Heart left ventricle (tissue), 16 donors: Measurements from ENCODE around the gene FBF1. TPM values are rescaled to one million over a fixed set of nuclear protein-coding genes. Genes with fewer than 3 reads are reported as not detected.

ENCODE experiments used
- ATAC-seq, 4 donors: fragments of 200-7000 bp; cut with Tn5 transposase; one replicate each; pipeline ENCODE4 v1.9.1; 2020 to 2022; ENCODE audit warnings: moderate library complexity in 4 of 4, mild to moderate bottlenecking in 3 of 4, moderate number of reproducible peaks in 1 of 4
- DNase-seq, 5 donors: peaks; one replicate each; pipeline ENCODE4 v3.0.0-alpha.2; 2020
- H3K27ac ChIP-seq, 12 donors: fragments of 200-600 bp; sonication (generic) in 4 of 12; one replicate each; pipeline versions ENCODE4 v1.5.0 to v1.8.0; 2016 to 2022; ENCODE audit warnings: mild to moderate bottlenecking in 2 of 12
- H3K27me3 ChIP-seq, 9 donors: fragments of 200-600 bp; sonication (generic) in 2 of 9; one replicate each; pipeline versions ENCODE4 v1.5.1 to v1.8.0; 2016 to 2022; ENCODE audit warnings: mild to moderate bottlenecking in 3 of 9
- H3K36me3 ChIP-seq, 9 donors: fragments of 200-600 bp; sonication (generic) in 2 of 9; one replicate each; pipeline versions ENCODE4 v1.5.0 to v1.8.0; 2018 to 2022; ENCODE audit warnings: mild to moderate bottlenecking in 2 of 9
- H3K4me1 ChIP-seq, 12 donors: fragments of 200-600 bp; sonication (generic) in 4 of 12; one replicate each; pipeline versions ENCODE4 v1.5.0 to v1.8.0; 2016 to 2022; ENCODE audit warnings: mild to moderate bottlenecking in 3 of 12
- H3K4me3 ChIP-seq, 12 donors: fragments of 200-600 bp; sonication (generic) in 4 of 12; one replicate each; pipeline versions ENCODE4 v1.5.0 to v1.8.0; 2017 to 2022; ENCODE audit warnings: mild to moderate bottlenecking in 9 of 12, moderate library complexity in 4 of 12
- H3K9me3 ChIP-seq, 12 donors: fragments of 200-600 bp; sonication (generic) in 4 of 12; one replicate each; pipeline versions ENCODE4 v1.5.0 to v1.8.0; 2016 to 2022; ENCODE audit warnings: mild to moderate bottlenecking in 1 of 12
- POLR2A ChIP-seq, 2 donors: fragments of 450-650 bp; IDR thresholded peaks; one replicate each; pipeline ENCODE4 v1.6.1; 2017; ENCODE audit warnings: antibody characterized with exemption in 2 of 2, mild to moderate bottlenecking in 2 of 2, moderate library complexity in 2 of 2
- WGBS, 4 donors: extraction: QIAGEN DNeasy Blood & Tissue Kit in 2 of 4; methylation state at CpG; one replicate each; pipeline versions ENCODE4 v1.1.5 to v1.1.7; 2013 to 2018; 5-methylcytosine and 5-hydroxymethylcytosine counted together
- intact Hi-C, 10 donors: fragments of 100-400 bp; cut with DNase I; formaldehyde crosslinking; loops; one replicate each; pipeline versions ENCODE4 v1.11.1 to v1.14.2; 2022
- polyA plus RNA-seq, 2 donors: library from polyadenylated mRNA; stranded (reverse); fragments of 200-250 nt; gene quantifications; one replicate each; pipeline ENCODE4 v1.2.3, GENCODE V29; 2013
- total RNA-seq, 9 donors: library from RNA; depleted of rRNA in 2 of 9; stranded (reverse); fragments of >200 nt in 2 of 9; fragmentation: NEBNext Ultra II Directional in 3 of 9; extraction: Animal tissue kit (Norgen Biotek cat#: 25700) in 3 of 9; gene quantifications; one replicate each; pipeline versions ENCODE4 v1.1.0 to v1.2.4, GENCODE V29; 2016 to 2023
- TF ChIP-seq, protein P1 (sequence below), 12 donors: fragments of 200-600 bp; sonication (generic) in 4 of 12; IDR thresholded peaks; one replicate each; pipeline versions ENCODE4 v1.5.0 to v1.8.0; 2018 to 2022; ENCODE audit warnings: antibody characterized with exemption in 12 of 12, mild to moderate bottlenecking in 5 of 12
- donor health status: ischemic (EF 13 %, LVEDD 7.1; RV severe dilation, severe dysfunction).
- donor health status: healthy with polysubstance abuse.
- donor health status: DM: no; HTN: yes; CAD: no.
- donor health status: DM: no; HTN: no; CAD: no.
- donor health status: ischemic (EF 25% LVEDD 6.9; RV normal size, moderate dysfunction).
- donor health status: ischemic (EF 25% LVEDD 5.7; RV mildly dilated, moderate dysfunction).
- donor health status: healthy.
- donor health status: DM: yes; HTN: yes; CAD: no.
- donor health status: ischemic (EF 35%, LVEDD 5.7; RV mildly dilated, moderate dysfunction).
- donor health status: nonischemic (EF 11% LVEDD 7.7; RV severe dilation, severe dysfunction).
- donor health status: DM: yes; HTN: yes; CAD: no.
- donor health status: PGD.
- donor health status: ischemic (EF 29% LVEDD 5.4; RV normal size, mild dysfunction).
- donor health status: nonischemic (EF 23%, LVEDD 6.1; RV moderate dilation, normal function).

Gene FBF1
- total and polyA plus RNA-seq, 11 donors, result 1.5 to 5.4 (median 2.9) TPM

DNA sequence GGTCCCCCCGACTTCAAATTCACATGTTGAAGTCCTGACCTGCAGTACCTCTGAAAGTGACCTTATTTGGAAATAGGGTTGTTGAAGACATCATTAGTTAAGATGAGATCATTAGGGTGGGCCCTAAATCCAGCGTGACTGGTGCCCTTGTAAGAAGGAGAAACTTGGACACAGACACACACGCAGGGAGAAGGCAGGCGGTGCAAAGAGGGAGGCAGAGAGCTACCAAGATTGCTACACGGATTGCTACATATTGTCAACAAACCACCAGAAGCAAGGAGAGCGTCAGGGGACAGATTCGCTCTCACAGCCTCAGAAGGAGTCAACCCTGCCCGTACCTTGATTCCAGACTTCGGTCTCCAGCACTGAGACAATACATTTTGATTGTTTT, 78.9 kb downstream of the FBF1 start:
- peak overlapping the region in 1 of 12 donors; percentile 32 for H3K27ac ChIP-seq
- no peak overlapping the region for H3K4me3 ChIP-seq
- intact Hi-C loops, result no loop called here
- no peaks in the 10 kb centered on the region for H3K27me3 ChIP-seq
- WGBS, 4 donors, result 80 to 86% (median 83%) methylated on average over 9 of the region's 9 CpGs
- DNase-seq (no peak), ATAC-seq (peak in 2 of 4 donors; percentile 17 to 40)
- peak in 1 of 2 donors; percentile 16 for TF ChIP-seq POLR2A (IDR thresholded peaks at IDR 0.05)
- TF ChIP-seq, protein P1, sequence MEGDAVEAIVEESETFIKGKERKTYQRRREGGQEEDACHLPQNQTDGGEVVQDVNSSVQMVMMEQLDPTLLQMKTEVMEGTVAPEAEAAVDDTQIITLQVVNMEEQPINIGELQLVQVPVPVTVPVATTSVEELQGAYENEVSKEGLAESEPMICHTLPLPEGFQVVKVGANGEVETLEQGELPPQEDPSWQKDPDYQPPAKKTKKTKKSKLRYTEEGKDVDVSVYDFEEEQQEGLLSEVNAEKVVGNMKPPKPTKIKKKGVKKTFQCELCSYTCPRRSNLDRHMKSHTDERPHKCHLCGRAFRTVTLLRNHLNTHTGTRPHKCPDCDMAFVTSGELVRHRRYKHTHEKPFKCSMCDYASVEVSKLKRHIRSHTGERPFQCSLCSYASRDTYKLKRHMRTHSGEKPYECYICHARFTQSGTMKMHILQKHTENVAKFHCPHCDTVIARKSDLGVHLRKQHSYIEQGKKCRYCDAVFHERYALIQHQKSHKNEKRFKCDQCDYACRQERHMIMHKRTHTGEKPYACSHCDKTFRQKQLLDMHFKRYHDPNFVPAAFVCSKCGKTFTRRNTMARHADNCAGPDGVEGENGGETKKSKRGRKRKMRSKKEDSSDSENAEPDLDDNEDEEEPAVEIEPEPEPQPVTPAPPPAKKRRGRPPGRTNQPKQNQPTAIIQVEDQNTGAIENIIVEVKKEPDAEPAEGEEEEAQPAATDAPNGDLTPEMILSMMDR (IDR thresholded peaks at IDR 0.05), result no peak
- peaks cover 0 to 46% (median 22%) of the 10 kb centered on the region in 12 donors for H3K4me1 ChIP-seq
- H3K9me3 ChIP-seq, result no peaks in the 10 kb centered on the region
- H3K36me3 ChIP-seq, result no peaks in the 10 kb centered on the region

Other genes starting within 250 kb of the FBF1 start
- 10 to 100 TPM in 6 of 9 donors, 1 to 10 TPM in 3; 5.1 to 26.8 (median 11.0) TPM for gene ITGB4, start 219.6 kb downstream of the FBF1 start, total RNA-seq
- gene ITGB4, start 219.6 kb downstream of the FBF1 start, polyA plus RNA-seq, result 1 to 10 TPM; 4.0 to 7.5 TPM
- gene GALK1, start 175.8 kb downstream of the FBF1 start, total RNA-seq, result 10 to 100 TPM in 8 of 9 donors, 1 to 10 TPM in 1; 9.6 to 30.6 (median 16.5) TPM
- 10 to 100 TPM; 25.5 to 31.2 TPM for gene GALK1, start 175.8 kb downstream of the FBF1 start, polyA plus RNA-seq
- 10 to 100 TPM; 11.3 to 27.5 (median 16.3) TPM for gene UNK, start 156.2 kb downstream of the FBF1 start, total RNA-seq
- 10 to 100 TPM; 14.6 to 18.5 TPM for gene UNK, start 156.2 kb downstream of the FBF1 start, polyA plus RNA-seq
- gene UNC13D, start 96.6 kb downstream of the FBF1 start, total RNA-seq, result 10 to 100 TPM in 2 of 9 donors, 1 to 10 TPM in 7; 2.1 to 28.5 (median 6.0) TPM
- gene UNC13D, start 96.6 kb downstream of the FBF1 start, polyA plus RNA-seq, result 1 to 10 TPM; 4.5 to 5.8 TPM
- 100 to 1,000 TPM; 134 to 311 (median 158) TPM for gene WBP2, start 85.7 kb downstream of the FBF1 start, total RNA-seq
- gene WBP2, start 85.7 kb downstream of the FBF1 start, polyA plus RNA-seq, result 100 to 1,000 TPM; 128 to 217 TPM
- gene TRIM47, start 62.5 kb downstream of the FBF1 start, total RNA-seq, result 10 to 100 TPM; 20.3 to 53.4 (median 31.8) TPM
- gene TRIM47, start 62.5 kb downstream of the FBF1 start, polyA plus RNA-seq, result 10 to 100 TPM; 20.1 to 23.3 TPM
- gene TRIM65, start 44.1 kb downstream of the FBF1 start, total RNA-seq, result 10 to 100 TPM in 3 of 9 donors, 1 to 10 TPM in 6; 6.8 to 16.1 (median 9.5) TPM
- 10 to 100 TPM in 1 of 2 donors, 1 to 10 TPM in 1; 7.5 to 10.5 TPM for gene TRIM65, start 44.1 kb downstream of the FBF1 start, polyA plus RNA-seq
- 100 to 1,000 TPM in 5 of 9 donors, 10 to 100 TPM in 4; 54.8 to 126 (median 106) TPM for gene MRPL38, start 36.2 kb downstream of the FBF1 start, total RNA-seq
- 100 to 1,000 TPM in 1 of 2 donors, 10 to 100 TPM in 1; 79.7 to 111 TPM for gene MRPL38, start 36.2 kb downstream of the FBF1 start, polyA plus RNA-seq
- gene ACOX1, start 38.1 kb upstream of the FBF1 start, total RNA-seq, result 100 to 1,000 TPM in 2 of 9 donors, 10 to 100 TPM in 7; 65.5 to 117 (median 84.8) TPM
- 10 to 100 TPM; 19.5 to 28.7 TPM for gene ACOX1, start 38.1 kb upstream of the FBF1 start, polyA plus RNA-seq
- 10 to 100 TPM in 3 of 9 donors, 1 to 10 TPM in 6; 3.3 to 15.6 (median 8.6) TPM for gene TEN1, start 38.2 kb upstream of the FBF1 start, total RNA-seq
- gene TEN1, start 38.2 kb upstream of the FBF1 start, polyA plus RNA-seq, result 10 to 100 TPM; 17.8 to 22.1 TPM
- gene CDK3, start 59.8 kb upstream of the FBF1 start, total RNA-seq, result 1 to 10 TPM in 6 of 9 donors, under 1 TPM in 1, not detected in 2; 0.46 to 3.1 (median 1.5) TPM
- gene CDK3, start 59.8 kb upstream of the FBF1 start, polyA plus RNA-seq, result 1 to 10 TPM; 1.6 to 3.6 TPM
- 1 to 10 TPM in 1 of 9 donors, under 1 TPM in 5, not detected in 3; 0.04 to 2.0 (median 0.09) TPM for gene EVPL, start 86.3 kb upstream of the FBF1 start, total RNA-seq
- under 1 TPM; 0.03 to 0.04 TPM for gene EVPL, start 86.3 kb upstream of the FBF1 start, polyA plus RNA-seq
- gene SRP68, start 131.5 kb upstream of the FBF1 start, total RNA-seq, result 10 to 100 TPM; 33.2 to 66.8 (median 59.4) TPM
- gene SRP68, start 131.5 kb upstream of the FBF1 start, polyA plus RNA-seq, result 10 to 100 TPM; 26.8 to 80.0 TPM
- not detected for gene GALR2, start 133.7 kb upstream of the FBF1 start, total RNA-seq
- gene GALR2, start 133.7 kb upstream of the FBF1 start, polyA plus RNA-seq, result under 1 TPM in 1 of 2 donors, not detected in 1; 0.18 TPM
- gene ZACN, start 138.1 kb upstream of the FBF1 start, total RNA-seq, result under 1 TPM in 1 of 9 donors, not detected in 8; 0.13 TPM
- 1 to 10 TPM in 1 of 2 donors, under 1 TPM in 1; 0.51 to 1.5 TPM for gene ZACN, start 138.1 kb upstream of the FBF1 start, polyA plus RNA-seq
- gene EXOC7, start 162.7 kb upstream of the FBF1 start, total RNA-seq, result 100 to 1,000 TPM in 1 of 9 donors, 10 to 100 TPM in 8; 64.4 to 107 (median 80.5) TPM
- gene EXOC7, start 162.7 kb upstream of the FBF1 start, polyA plus RNA-seq, result 10 to 100 TPM; 39.7 to 62.5 TPM
- not detected for gene FOXJ1, start 200.2 kb upstream of the FBF1 start, total RNA-seq
- not detected for gene FOXJ1, start 200.2 kb upstream of the FBF1 start, polyA plus RNA-seq